Measurements from ENCODE around the gene MNS1. TPM values are rescaled to one million over a fixed set of nuclear protein-coding genes. Genes with fewer than 3 reads are reported as not detected.
A peak's percentile ranks its signal among the peaks of the same experiment; 100 is the strongest.

Gene MNS1
- total and polyA plus RNA-seq, 10 of the 15 experiments (the other 5 are each of a cell fraction or from before 2014, with no cell fraction given), result 0.45 to 2.6 (median 0.97) TPM

DNA sequence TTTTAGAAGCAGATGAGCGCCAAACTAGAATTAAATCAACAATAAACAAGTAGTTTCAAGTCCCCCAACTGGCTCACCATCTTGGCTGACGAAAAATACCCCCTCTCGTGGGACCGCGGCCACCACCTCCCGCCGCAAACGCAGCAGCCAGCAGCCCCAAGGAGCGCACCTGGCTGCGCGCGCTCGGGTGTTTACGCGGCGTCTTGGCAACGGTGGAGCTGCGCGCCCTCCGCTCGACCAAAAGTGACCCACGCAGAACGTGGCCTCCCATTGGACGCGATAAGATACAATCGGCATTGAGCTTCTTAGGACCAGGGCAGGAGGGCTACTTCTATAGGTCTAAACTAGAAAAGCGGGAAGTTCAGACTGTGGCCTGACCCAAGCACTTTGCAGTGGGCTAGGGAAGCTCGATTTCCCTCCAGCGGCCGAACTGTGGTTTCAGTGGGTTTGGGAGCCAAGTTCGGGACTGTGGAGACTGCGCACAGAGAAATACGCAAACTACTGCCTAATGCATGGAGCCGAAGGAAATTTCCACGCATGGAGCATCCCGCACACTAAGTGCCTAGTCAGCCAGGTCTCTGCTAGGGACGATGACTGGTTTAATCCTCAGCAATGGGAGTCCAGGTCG is at the start of gene MNS1 (continued):
- TF ChIP-seq ZNF687 (IDR thresholded peaks at IDR 0.05), result no peak
- TF ChIP-seq, protein P1, sequence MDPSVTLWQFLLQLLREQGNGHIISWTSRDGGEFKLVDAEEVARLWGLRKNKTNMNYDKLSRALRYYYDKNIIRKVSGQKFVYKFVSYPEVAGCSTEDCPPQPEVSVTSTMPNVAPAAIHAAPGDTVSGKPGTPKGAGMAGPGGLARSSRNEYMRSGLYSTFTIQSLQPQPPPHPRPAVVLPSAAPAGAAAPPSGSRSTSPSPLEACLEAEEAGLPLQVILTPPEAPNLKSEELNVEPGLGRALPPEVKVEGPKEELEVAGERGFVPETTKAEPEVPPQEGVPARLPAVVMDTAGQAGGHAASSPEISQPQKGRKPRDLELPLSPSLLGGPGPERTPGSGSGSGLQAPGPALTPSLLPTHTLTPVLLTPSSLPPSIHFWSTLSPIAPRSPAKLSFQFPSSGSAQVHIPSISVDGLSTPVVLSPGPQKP (IDR thresholded peaks at IDR 0.05; ENCODE audit: low read depth, low read length), result no peak
- TF ChIP-seq RAD21 (IDR thresholded peaks at IDR 0.05; ENCODE audit: insufficient read depth, low read depth, low read length), result no peak
- peak; percentile 64 for TF ChIP-seq KLF5 (IDR thresholded peaks at IDR 0.05; ENCODE audit: partially characterized antibody)
- no peak for TF ChIP-seq PBX3 (IDR thresholded peaks at IDR 0.05; ENCODE audit: insufficient replicate concordance, low read depth, low read length)
- no peak for TF ChIP-seq PRDM15 (CRISPR knock-in tag; IDR thresholded peaks at IDR 0.05)
- peak in 1 of 2 experiments; percentile 38; a peak in 2 of 4 replicates for TF ChIP-seq BHLHE40 (IDR thresholded peaks at IDR 0.05; ENCODE audit: borderline replicate concordance in 1 of 2, low read depth in 2 of 2, low read length in 1 of 2)
- TF ChIP-seq E2F8 (IDR thresholded peaks at IDR 0.05; ENCODE audit: low read depth, partially characterized antibody), result no peak
- no peak for TF ChIP-seq BCL11A (IDR thresholded peaks at IDR 0.05; ENCODE audit: low read depth, low read length)
- no peak for TF ChIP-seq REST (IDR thresholded peaks at IDR 0.05; ENCODE audit: low read depth, low read length)
- no peak for TF ChIP-seq HDGF (IDR thresholded peaks at IDR 0.05)
